ENCODE measurements around the gene AEN.
"Not testable (repeated sequence)": the region's sequence is repeated elsewhere in the genome, so short reads cannot be mapped to it uniquely, and the experiment has no call there.

Gene AEN

GRCh38 chr15:88615303-88616107, 5.6 kb upstream of the AEN start:
- no peak for DNase-seq

DNA sequence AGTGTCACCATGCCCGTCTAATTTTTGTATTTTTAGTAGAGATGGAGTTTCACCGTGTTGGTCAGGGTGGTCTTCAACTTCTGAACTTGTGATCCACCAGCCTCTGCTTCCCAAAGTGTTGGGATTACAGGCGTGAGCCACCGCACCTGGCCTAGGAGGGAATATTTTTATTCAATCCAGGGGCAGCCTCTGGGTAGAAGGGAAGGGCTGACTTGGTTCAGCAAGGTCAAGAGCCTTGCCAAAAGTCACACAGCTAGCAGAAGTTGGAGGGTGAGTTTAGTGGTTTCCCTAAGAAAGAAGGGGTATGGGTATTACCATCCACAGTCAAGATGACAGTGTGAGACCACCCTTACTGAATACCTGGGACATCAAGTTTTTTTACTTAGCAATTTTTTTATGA, 4.9 kb upstream of the AEN start:
- no peak for DNase-seq

DNA sequence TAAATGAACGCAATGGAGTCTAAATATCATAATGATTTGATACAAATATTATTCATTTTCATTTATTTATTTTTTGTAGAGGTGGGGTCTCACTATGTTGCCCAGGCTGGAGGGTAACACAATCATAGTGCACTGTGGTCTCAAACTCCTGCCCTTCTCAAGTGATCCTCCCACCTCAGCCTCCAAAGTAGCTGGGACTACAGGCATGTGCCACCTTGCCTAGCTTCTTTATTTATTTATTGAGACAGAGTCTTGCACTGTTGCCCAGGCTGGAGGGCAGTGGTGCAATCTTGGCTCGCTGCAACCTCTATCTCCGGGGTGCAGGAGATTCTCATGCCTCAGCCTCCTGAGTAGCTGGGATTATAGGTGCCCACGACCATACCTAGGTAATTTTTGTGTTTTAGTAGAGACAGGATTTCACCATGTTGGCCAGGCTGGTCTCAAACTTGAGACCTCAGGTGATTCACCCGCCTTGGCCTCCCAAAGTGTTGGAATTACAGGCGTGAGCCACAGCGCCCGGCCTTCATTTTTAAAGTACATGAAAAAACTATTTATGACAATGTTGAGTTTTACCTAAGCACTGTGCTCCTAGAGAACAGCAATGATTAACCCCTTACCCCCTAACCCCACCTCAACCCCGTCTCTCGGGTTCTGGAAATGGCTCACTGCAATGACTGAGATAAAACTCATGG, 4.0 kb upstream of the AEN start:
- no peak for DNase-seq

GRCh38 chr15:88617790-88618189, 3.4 kb upstream of the AEN start:
- no peak for DNase-seq

DNA sequence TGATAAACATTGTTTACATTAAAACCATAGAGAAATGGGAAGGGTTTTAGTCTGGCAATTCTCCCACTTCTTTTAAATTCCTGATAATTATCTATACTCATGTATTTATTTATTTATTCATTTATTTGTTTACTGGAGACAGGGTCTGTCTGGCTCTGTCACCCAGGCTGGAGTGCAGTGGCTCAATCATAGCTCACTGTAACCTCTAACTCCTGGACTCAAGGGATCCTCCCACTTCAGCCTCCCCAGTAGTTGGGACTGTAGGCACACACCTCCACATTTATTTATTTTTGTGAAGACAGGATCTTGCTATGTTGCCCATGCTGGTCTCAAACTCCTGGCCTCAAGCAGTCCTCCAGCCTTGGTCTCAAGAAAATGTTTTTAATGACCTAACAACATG, 2.5 kb upstream of the AEN start:
- no peak for DNase-seq

GRCh38 chr15:88619796-88620195, 1.3 kb upstream of the AEN start:
- no peak for DNase-seq

DNA sequence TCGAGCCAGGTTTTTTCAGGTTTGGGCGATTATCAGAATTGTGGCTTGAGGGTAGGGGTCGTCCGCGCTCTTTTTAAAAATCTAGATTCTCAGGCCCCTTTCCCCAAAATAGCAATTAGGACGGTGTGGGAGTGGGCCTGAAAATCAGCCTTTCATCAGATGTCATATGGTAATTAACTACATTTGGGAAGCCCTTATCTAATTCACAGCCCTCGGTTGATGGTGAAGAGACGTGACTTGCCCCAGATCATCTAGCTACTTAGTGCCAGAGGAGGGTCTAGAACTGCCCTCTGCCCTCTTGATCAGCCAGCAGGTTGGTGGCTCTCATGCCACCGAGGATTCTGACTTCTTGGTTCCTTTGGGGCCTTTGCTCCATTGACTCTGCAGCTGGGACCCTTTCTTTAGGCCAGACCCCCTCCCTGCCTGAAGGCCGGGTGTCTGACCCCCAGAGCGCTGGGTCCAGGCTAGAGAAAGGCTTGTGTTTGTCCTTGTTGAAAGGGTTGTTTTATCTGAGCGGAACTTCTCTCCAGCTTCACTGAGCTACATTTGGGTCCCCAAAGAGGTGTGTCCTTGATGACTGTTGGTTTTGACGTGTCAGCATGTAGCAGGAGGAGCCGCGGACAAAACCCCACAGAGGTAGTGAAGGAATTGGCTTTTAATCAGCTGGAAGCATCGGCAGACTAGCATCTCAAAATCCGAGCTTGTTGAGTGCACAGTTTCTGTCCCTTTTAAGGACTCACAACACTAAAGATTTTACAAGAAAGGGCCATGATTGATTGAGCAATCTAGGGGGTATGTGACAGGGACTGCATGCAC, 857 bp downstream of the AEN start:
- DNase-seq, result no peak

GRCh38 chr15:88622605-88622975, 1.4 kb downstream of the AEN start:
- no peak for DNase-seq

DNA sequence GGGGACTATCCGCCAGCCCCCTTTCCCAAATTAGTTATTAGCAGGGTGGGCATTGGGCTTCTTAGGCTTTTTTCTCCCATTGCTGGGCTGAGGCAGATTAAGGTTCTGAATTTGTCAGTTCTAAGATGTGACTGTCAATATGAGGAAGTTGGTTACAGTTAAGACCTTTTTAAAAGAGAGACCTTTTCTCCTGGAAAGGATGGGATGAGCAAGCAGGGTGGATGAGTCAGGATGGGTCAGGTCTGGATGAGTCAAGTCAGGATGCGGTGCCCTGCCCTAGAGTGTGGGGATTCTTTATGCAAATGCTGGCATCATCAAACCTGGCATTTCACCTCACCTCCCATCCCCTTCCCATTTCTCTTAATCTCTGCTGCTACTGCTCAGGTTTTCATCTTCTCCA, 1.9 kb downstream of the AEN start:
- DNase-seq, result no peak

DNA sequence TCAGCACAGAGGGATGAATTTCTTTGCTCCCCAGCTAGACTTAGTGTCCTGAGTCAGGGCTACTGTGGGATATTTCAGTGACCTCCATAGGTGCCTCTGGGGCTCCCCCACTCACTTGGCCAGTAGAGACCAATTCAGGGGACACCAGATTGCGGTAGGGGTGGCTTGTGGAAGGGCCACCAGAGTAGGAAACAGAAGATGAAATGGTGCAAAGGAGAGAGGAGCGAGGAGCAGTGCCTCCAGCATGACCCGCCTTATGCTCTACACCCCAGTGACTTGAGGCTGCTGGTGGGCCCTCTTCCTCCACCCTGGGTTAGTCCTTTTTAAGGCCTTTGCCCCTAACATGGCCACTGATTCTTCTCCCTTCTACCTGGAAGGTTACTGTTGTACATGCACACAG, 2.5 kb downstream of the AEN start:
- no peak for DNase-seq

DNA sequence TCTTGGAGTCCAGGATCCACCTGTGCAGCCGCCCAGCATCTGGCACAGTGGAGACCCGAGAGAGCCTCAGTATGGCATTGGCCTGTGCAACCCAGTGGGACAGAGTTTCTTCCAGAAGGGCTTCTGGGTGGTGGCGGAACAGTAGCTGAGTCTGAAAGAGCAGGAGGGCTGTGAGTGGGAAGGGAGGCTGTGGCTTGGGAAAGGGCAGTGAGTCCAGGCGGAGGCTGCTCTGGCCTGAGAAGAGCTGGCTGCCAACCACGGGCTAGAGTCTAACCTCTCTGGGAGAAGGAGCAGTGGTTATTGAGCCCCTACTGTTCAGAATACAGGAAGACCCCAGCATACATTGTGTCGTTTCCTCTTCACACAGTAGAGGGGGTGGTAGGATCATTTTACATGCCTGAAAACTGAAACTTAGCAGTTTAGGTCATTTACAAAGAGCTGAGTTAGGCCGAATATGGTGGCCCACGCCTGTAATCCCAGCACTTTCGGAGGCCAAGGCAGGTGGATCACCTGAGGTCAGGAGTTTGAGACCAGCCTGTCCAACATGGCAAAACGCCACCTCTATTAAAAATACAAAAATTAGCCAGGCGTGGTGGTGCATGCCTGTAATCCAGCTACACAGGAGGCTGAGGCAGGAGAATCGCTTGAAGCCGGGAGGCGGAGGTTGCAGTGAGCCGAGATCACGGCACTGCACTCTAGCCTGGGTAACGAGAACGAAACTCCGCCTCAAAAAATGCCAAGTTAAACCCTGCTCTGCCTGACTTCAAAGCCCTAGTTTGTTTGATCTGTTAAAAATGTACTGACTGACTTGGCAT, 3.2 kb downstream of the AEN start:
- peak; percentile 45 for DNase-seq

DNA sequence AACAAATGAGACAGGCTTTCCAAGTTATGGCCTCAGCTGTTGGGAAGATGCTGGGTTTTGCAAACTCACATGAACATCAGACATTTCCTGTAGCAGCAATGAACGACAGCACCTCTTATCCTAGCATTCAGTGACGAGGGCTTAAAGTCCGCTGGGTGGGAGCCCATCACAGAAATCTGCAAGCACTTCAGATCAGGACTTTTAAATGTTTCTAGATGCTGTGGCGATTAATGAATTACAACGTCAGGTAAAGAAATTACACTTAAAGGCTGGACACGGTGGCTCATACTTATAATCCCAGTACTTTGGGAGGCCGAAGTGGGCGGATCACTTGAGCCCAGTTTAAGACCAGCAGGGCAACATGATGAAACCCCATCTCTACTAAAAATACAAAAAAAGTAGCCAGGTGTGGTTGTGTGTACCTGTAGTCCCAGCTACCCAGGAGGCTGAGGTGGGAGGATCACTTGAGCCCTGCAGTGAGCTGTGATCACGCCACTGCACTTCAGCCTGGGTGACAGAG, 3.9 kb downstream of the AEN start:
- no peak for DNase-seq

GRCh38 chr15:88625943-88626741, 5.0 kb downstream of the AEN start:
- no peak for DNase-seq

GRCh38 chr15:88627463-88627862, 6.3 kb downstream of the AEN start:
- DNase-seq, result no peak

GRCh38 chr15:88628018-88628654, 7.0 kb downstream of the AEN start:
- no peak for DNase-seq

GRCh38 chr15:88629071-88629470, 7.9 kb downstream of the AEN start:
- no peak for DNase-seq

DNA sequence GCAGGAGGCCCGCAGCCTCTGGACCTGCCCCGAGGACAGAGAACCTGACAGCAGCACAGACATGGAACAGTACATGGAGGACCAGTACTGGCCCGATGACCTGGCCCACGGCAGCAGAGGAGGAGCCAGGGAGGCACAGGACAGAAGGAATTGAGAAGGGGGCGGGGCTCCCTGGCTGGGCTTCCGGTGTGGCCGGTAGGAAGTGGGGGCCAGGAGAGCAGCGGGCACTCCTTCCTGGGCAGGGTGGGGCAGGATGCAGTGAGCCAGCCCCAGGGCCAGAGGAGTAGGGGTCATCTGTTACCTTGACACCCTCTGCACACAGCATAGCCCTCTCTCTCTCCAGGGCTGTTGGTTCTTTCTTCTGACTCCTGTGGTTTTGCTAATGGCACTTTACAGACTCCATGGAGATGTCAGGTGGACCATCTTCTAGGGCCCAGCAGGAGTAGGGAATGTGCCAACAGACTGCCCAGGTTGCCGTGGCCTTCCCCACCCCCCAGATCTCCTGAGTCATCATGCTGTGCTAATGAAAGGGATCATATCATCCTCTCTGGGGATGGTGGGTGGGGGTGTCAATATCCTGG, 9.1 kb downstream of the AEN start:
- no peak for DNase-seq

- DNase-seq, result no peak
Measured at GRCh38 chr15:88630798-88631463, 9.8 kb downstream of the AEN start.

DNA sequence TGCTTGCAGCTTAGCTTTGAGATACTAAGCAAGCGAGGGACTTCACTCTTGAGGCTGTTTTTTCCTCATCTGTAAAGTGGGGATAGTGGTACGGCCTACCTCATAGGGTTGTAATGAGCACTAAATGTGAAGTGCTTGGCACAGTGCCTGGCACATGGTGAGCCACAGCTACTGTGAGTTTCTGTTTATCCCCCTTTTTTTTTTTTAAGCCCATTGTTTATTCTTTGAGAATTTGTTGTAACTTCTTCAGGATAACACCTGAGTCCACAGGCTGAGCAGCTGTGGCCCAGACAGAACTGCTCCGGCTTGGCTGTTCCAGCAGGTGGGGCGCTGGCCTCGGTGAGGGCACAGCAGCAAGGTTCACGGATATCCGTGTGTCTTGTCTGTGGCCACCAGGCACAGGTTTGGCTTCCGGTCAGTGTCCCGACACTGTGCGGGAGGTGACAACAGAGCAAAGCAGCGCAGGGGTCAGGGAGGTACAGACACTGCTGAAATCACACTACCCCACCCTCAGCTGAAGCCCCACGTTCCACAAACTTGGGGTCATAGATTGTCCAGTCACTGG, 10.4 kb downstream of the AEN start:
- no peak for DNase-seq

DNA sequence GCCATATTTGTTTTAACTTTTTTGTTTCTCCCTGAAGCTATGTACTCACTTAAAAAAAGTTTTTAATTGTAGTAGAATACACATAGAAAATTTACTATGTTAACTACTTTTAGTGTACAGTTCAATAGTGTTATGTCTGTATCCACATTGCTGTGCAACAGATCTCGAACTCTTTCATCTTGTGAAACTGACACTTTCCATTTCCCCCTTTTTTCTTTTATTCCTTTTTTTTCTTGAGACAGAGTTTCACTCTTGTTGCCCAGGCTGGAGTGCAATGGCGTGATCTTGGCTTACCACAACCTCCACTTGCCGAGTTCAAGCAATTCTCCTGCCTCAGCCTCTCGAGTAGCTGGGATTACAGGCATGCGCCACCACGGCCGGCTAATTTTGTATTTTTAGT, 11.7 kb downstream of the AEN start:
- not testable (repeated sequence) for DNase-seq
